NCI-H146 (cell line): ENCODE results near the gene REXO1.
"Not testable (repeated sequence)": the region's sequence is repeated elsewhere in the genome, so short reads cannot be mapped to it uniquely, and the experiment has no call there.

ENCODE experiments used
- DNase-seq: peaks from one replicate; lab custom pipeline; 2025; lab: John Stamatoyannopoulos, UW

REXO1 gene, protein sequence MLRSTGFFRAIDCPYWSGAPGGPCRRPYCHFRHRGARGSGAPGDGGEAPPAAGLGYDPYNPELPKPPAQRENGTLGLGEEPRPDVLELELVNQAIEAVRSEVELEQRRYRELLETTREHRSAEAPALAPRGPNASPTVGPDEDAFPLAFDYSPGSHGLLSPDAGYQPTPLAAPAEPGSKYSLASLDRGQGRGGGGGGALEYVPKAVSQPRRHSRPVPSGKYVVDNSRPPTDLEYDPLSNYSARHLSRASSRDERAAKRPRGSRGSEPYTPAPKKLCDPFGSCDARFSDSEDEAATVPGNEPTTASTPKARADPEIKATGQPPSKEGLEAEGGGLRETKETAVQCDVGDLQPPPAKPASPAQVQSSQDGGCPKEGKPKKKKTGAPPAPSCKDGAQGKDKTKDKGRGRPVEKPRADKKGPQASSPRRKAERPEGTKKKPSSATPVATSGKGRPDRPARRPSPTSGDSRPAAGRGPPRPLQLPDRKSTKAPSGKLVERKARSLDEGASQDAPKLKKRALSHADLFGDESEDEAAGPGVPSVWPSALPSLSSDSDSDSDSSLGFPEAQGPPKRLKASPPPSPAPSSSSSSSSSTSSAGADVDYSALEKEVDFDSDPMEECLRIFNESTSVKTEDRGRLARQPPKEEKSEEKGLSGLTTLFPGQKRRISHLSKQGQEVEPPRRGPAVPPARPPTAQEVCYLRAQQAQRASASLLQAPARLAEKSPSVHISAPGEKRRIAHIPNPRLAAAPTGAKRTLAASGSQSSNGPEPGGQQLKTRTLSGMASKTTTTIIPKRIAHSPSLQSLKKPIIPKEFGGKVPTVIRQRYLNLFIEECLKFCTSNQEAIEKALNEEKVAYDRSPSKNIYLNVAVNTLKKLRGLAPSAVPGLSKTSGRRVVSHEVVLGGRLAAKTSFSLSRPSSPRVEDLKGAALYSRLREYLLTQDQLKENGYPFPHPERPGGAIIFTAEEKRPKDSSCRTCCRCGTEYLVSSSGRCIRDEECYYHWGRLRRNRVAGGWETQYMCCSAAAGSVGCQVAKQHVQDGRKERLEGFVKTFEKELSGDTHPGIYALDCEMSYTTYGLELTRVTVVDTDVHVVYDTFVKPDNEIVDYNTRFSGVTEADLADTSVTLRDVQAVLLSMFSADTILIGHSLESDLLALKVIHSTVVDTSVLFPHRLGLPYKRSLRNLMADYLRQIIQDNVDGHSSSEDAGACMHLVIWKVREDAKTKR

GRCh38 chr19:1848399-1849131 lies at the start of gene REXO1:
Gene REXO1 (minus strand): TSS chr19:1848483. CDS start chr19:1848358, 125 bp downstream.
- DNase-seq = peak; percentile 85

- no peak for DNase-seq
Observed at GRCh38 chr19:1896508-1896907, 48.2 kb upstream of the REXO1 start.

- DNase-seq = no peak
Observed at GRCh38 chr19:1893791-1894190, 45.5 kb upstream of the REXO1 start.

- DNase-seq = no peak
Observed at GRCh38 chr19:1889907-1890306, 41.6 kb upstream of the REXO1 start.

DNA sequence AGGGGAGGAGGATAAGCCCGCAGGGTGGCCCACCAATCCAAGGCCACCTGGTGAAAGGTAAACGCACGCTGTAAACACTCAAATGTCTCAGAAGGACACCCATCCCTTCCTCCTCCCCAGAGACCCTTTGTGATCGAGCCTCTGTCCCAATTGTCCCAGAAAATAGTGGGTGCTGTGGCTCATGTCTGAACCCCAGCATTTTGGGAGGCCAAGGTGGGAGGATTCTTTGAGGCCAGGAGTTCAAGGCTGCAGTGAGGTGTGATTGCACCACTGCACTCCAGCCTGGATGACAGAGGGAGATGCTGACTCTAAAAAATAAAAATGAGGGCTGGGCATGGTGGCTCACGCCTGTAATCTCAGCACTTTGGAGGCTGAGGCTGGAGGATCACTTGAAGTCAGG lies 40.1 kb upstream of the REXO1 start:
- DNase-seq = no peak

DNA sequence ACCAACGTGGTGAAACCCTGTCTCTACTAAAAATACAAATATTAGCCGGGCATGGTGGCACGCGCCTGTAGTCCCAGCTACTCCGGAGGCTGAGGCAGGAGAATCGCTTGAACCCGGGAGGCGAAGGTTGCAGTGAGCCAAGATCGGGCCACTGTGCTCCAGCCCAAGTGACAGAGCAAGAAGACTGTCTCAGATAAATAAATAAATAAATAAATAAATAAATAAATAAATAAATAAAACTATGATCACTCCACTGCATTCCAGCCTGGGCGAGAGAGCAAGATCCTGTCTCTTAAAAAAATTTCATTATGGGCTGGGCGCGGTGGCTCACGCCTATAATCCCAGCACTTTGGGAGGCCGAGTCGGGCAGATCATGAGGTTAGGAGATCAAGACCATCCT lies 38.1 kb upstream of the REXO1 start:
- not testable (repeated sequence) for DNase-seq

- DNase-seq = peak; percentile 87
Observed at GRCh38 chr19:1885398-1886119, 37.3 kb upstream of the REXO1 start, which contains the start of gene ABHD17A. Gene ABHD17A (minus strand): TSS chr19:1885496. CDS start chr19:1881566, 3,930 bp downstream.

DNA sequence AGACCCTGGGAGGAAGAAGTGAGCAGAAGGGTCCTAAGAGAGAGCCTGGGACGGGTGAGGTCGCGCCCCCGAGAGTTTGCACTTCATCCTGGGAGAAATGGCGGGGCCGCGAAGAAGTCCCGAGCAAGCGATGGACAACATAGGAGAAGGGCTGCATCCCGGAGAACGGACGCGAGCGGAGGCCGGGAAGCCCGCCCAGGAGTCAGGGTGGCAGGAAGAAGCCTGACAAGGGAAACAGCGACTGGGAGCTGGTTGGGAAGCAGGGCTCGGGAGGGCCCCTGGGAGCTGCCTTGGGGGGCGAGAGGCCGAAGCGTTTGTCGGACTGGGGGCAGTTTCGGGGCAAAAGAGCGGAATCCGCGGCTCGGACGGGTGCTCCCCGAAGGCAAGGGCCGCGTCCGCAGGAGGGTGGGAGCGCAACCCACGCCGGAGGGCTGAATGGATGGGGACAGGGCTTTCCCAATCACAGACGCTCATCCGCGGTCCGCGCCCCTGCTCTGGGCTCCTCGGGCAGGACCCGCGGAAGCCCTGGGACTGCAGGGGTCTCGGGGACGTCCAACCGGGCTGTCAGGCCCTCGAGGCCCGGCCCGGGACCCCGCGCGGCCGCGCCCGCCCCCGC lies 36.5 kb upstream of the REXO1 start:
- DNase-seq = no peak

DNA sequence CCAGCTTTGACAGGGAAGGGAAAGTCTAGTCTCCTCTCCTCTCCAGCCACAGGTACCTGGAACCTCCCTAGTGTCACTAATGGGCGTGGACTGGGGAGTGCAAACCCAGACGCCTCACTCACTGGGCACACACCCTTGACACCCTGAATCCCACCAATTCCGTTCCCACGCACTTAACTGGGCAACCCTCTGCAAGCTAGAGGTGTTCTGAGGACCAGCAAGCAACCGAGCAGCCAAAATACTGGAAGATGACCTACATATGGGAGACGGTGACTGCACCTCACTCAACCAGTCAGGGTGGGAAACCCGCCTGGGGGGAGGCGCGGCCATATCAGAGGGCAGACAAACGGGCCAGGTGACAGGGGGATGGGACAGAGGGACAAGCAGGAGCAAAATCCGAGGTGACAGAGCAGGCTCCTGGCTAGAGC lies 36.0 kb upstream of the REXO1 start:
- DNase-seq = no peak

DNA sequence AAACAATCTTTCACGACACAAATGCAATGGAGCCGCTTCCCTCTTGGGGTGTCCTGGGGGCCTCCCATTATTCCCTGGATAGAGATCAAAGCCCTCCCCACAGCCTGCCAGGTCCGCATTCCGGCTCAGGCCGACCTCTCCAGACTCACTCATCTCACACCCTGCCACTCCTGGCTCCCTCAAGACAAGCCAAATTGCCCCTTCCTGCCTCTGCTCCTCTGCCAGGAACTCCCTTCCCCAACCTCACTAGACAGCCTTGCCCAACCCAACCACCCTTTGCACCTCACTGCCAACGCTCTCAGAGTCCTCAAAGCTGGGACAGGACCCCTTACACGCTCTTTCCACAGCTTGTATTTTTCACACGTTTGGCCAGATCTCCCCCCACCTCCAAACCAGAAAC lies 35.5 kb upstream of the REXO1 start:
- DNase-seq = no peak

GRCh38 chr19:1882786-1883692 lies 34.8 kb upstream of the REXO1 start:
- no peak for DNase-seq

GRCh38 chr19:1882089-1882785 lies 34.0 kb upstream of the REXO1 start:
- DNase-seq = no peak

GRCh38 chr19:1881393-1882088 lies 33.3 kb upstream of the REXO1 start:
- not testable (repeated sequence) for DNase-seq

DNA sequence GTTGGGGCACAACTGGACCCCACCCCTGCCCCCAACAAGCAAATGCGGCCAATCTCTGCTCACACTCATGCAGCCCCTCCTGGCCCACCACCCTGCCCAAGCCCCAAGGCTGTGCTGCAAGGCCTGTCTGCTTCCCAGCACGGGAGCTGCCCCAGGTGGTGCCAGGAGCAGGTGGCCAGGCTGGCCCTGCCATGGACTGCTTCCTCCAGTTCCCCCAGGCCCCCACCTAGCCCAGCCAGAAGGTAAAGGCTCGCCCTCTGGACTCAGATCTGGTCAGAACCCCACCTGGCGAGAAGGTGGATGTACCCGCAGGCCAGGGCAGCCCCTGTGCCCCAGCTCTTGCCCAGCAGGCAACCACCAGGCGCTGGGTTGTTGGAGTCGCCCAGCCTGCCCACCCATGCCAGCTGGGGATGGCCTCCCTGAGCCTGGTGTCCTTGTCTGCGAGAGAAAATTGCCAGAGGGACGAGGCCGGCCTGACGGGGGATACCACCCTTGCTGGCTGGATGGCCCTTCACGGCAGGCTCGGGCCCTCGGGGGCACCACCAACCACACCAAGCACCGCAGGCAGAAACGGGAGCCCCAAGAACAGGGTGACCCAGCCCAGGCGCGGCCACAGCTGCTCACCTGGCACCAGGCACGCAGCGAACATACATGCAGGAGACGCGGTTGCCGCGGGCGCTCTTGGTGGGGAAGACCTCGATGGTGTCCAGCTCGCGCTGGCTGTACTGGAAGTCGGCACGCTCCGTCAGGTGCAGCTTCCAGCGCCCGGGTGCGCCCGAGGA lies 32.5 kb upstream of the REXO1 start:
- DNase-seq = no peak

GRCh38 chr19:1879982-1880381 lies 31.7 kb upstream of the REXO1 start:
- DNase-seq = not testable (repeated sequence)

GRCh38 chr19:1878583-1878982 lies 30.3 kb upstream of the REXO1 start:
- not testable (repeated sequence) for DNase-seq

DNA sequence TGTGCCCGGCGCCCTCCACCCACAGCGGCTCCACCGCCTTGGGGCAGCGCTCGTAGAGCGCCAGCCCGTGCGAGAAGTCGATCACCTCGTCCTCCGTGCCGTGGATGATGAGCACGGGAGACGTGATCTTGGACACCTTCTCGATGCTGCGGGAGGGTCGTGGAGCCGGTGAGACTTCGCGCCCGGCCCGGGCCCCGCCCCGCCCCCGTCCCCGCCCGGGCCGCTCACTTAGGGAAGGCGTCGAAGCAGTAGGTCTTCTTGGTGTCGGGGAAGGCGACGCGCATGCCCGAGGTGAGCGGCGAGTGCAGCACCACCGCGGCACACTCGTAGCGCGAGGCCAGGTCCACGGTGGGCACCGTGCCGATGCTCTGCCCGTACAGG lies 29.0 kb upstream of the REXO1 start:
- not testable (repeated sequence) for DNase-seq
